Activated CD4-positive, alpha-beta T cell treated with anti-CD3 and anti-CD28 coated beads, Interleukin-2, amount 10 ng/mL, durations not matched to agents 7 days and 5 days (primary cell): ENCODE results near the gene HAUS6. TPM values are rescaled to one million over a fixed set of nuclear protein-coding genes. Genes with fewer than 3 reads are reported as not detected.
"Not testable (repeated sequence)": the region's sequence is repeated elsewhere in the genome, so short reads cannot be mapped to it uniquely, and the experiment has no call there.

Experiments
- CTCF ChIA-PET: fragments of 350-600 bp; sonication (Branson Sonifier 250); formaldehyde crosslinking; loops from one replicate; lab custom pipeline; 2021; ENCODE audit warnings: antibody characterized with exemption; lab: Charles Lee
- POLR2A ChIA-PET: fragments of 350-600 bp; sonication (Branson Sonifier 250); formaldehyde crosslinking; loops from one replicate; lab custom pipeline; 2021; ENCODE audit warnings: antibody characterized with exemption; lab: Charles Lee
- DNase-seq: peaks from one replicate; pipeline ENCODE4 v3.0.0-alpha.2; 2020
- H3K27ac Mint-ChIP-seq: one replicate; pipeline ENCODE4 v1.8.0; 2021; ENCODE audit warnings: mild to moderate bottlenecking, moderate library complexity, mixed read lengths
- H3K27me3 Mint-ChIP-seq: one replicate; pipeline ENCODE4 v1.8.0; 2021; ENCODE audit warnings: mixed read lengths
- H3K36me3 Mint-ChIP-seq: one replicate; pipeline ENCODE4 v1.8.0; 2021; ENCODE audit warnings: low read depth, mixed read lengths
- H3K4me1 Mint-ChIP-seq: one replicate; pipeline ENCODE4 v1.8.0; 2021; ENCODE audit warnings: mixed read lengths
- H3K4me3 Mint-ChIP-seq: one replicate; pipeline ENCODE4 v1.8.0; 2021; ENCODE audit warnings: mild to moderate bottlenecking, moderate library complexity, mixed read lengths
- H3K9me3 Mint-ChIP-seq: one replicate; pipeline ENCODE4 v1.8.0; 2021; ENCODE audit warnings: mixed read lengths
- total RNA-seq, 2 experiments: library from RNA; stranded (reverse); gene quantifications; one replicate each; pipeline ENCODE4 v1.2.3, GENCODE V29; 2021

The HAUS6 gene
- total RNA-seq, 2 experiments from 2014 or later = 25.0 to 26.2 TPM

- H3K4me1 Mint-ChIP-seq, H3K27me3 Mint-ChIP-seq, H3K27ac Mint-ChIP-seq, DNase-seq, POLR2A ChIA-PET, H3K9me3 Mint-ChIP-seq, H3K4me3 Mint-ChIP-seq: not testable (repeated sequence)
- peaks cover 36% of the 10 kb centered on the region for H3K36me3 Mint-ChIP-seq
- CTCF ChIA-PET = interaction anchor here (0.7 to 3.5 kb wide), 9 partner anchors 9 to 102 kb away, joined by 3 to 11 read pairs (median 5); no protein-coding TSS in a partner anchor
Observed at GRCh38 chr9:19113064-19113611, 10.4 kb upstream of the HAUS6 start.

- Mint-ChIP-seq H3K9me3 (no peaks in the 10 kb centered on the region), H3K36me3 (peaks cover 1% of the 10 kb centered on the region), H3K27me3 (no peaks in the 10 kb centered on the region), H3K27ac (no peak overlapping the region), H3K4me3 (no peak overlapping the region), H3K4me1 (peaks cover 2% of the 10 kb centered on the region)
- DNase-seq = no peak
- CTCF ChIA-PET = no interaction called here
- POLR2A ChIA-PET = no interaction called here
Observed at GRCh38 chr9:19108038-19108437, 5.3 kb upstream of the HAUS6 start.

- POLR2A ChIA-PET = interaction anchor here (0.7 kb wide), 1 partner anchor 483 kb away, joined by 14 read pairs; no protein-coding TSS in a partner anchor
Observed at GRCh38 chr9:19104515-19105282, 2.0 kb upstream of the HAUS6 start.

GRCh38 chr9:19102181-19102630 lies 498 bp downstream of the HAUS6 start:
- peak overlapping the region; percentile 94 for H3K4me3 Mint-ChIP-seq
- ChIA-PET POLR2A (no interaction called here), CTCF (interaction anchor here (1.0 kb wide), 1 partner anchor 28 kb away, joined by 4 read pairs; no protein-coding TSS in a partner anchor)
- H3K27me3 Mint-ChIP-seq = no peaks in the 10 kb centered on the region
- peaks cover 18% of the 10 kb centered on the region for H3K36me3 Mint-ChIP-seq
- H3K27ac Mint-ChIP-seq = peak overlapping the region; percentile 96
- H3K9me3 Mint-ChIP-seq = no peaks in the 10 kb centered on the region
- peaks cover 35% of the 10 kb centered on the region for H3K4me1 Mint-ChIP-seq
- DNase-seq = peak; percentile 55

More at GRCh38 chr9:19104515-19105282, 2.0 kb upstream of the HAUS6 start:
- Mint-ChIP-seq H3K27ac (peak overlapping the region; percentile 62), H3K4me3 (no peak overlapping the region), H3K9me3 (no peaks in the 10 kb centered on the region), H3K27me3 (no peaks in the 10 kb centered on the region), H3K36me3 (peaks cover 8% of the 10 kb centered on the region), H3K4me1 (peaks cover 20% of the 10 kb centered on the region)
- DNase-seq = no peak
- CTCF ChIA-PET = interaction anchor here (0.7 to 1.5 kb wide), 5 partner anchors 8 to 71 kb away, joined by 3 to 5 read pairs (median 3); no protein-coding TSS in a partner anchor

GRCh38 chr9:19101203-19101602 lies 1.5 kb downstream of the HAUS6 start:
- Mint-ChIP-seq H3K9me3 (no peaks in the 10 kb centered on the region), H3K36me3 (peaks cover 21% of the 10 kb centered on the region), H3K4me1 (peaks cover 41% of the 10 kb centered on the region), H3K4me3 (peak overlapping the region; percentile 94), H3K27ac (peak overlapping the region; percentile 20), H3K27me3 (no peaks in the 10 kb centered on the region)
- ChIA-PET POLR2A (no interaction called here), CTCF (interaction anchor here (0.8 to 1.2 kb wide), 2 partner anchors 129 to 132 kb away, joined by 3 read pairs; partner anchors contain the start of gene DENND4C)
- no peak for DNase-seq

GRCh38 chr9:19097431-19097830 lies 5.3 kb downstream of the HAUS6 start:
- CTCF ChIA-PET, H3K9me3 Mint-ChIP-seq, H3K4me3 Mint-ChIP-seq, DNase-seq, H3K27me3 Mint-ChIP-seq, POLR2A ChIA-PET: not testable (repeated sequence)
- H3K27ac Mint-ChIP-seq = peak overlapping the region; percentile 15
- peaks cover 39% of the 10 kb centered on the region for H3K4me1 Mint-ChIP-seq
- peaks cover 38% of the 10 kb centered on the region for H3K36me3 Mint-ChIP-seq

- Mint-ChIP-seq H3K4me1 (no peaks in the 10 kb centered on the region), H3K27ac (no peak overlapping the region), H3K9me3 (no peaks in the 10 kb centered on the region), H3K36me3 (peaks cover 32% of the 10 kb centered on the region), H3K4me3 (no peak overlapping the region), H3K27me3 (no peaks in the 10 kb centered on the region)
- no peak for DNase-seq
- CTCF ChIA-PET = interaction anchor here (0.7 to 2.2 kb wide), 4 partner anchors 25 to 1036 kb away, joined by 3 to 6 read pairs (median 4); no protein-coding TSS in a partner anchor
- POLR2A ChIA-PET = no interaction called here
Observed at GRCh38 chr9:19087106-19088000, 15.4 kb downstream of the HAUS6 start.

- no peaks in the 10 kb centered on the region for H3K9me3 Mint-ChIP-seq
- H3K4me1 Mint-ChIP-seq = no peaks in the 10 kb centered on the region
- no peaks in the 10 kb centered on the region for H3K27me3 Mint-ChIP-seq
- CTCF ChIA-PET = interaction anchor here (0.7 to 2.2 kb wide), 8 partner anchors 9 to 380 kb away, joined by 3 to 11 read pairs (median 5); no protein-coding TSS in a partner anchor
- no peak overlapping the region for H3K27ac Mint-ChIP-seq
- H3K36me3 Mint-ChIP-seq = peaks cover 32% of the 10 kb centered on the region
- peak; percentile 15 for DNase-seq
- POLR2A ChIA-PET = no interaction called here
- no peak overlapping the region for H3K4me3 Mint-ChIP-seq
Observed at GRCh38 chr9:19085295-19085694, 17.4 kb downstream of the HAUS6 start.

- Mint-ChIP-seq H3K36me3 (peaks cover 58% of the 10 kb centered on the region), H3K9me3 (no peaks in the 10 kb centered on the region), H3K27ac (no peak overlapping the region), H3K4me3 (no peak overlapping the region), H3K4me1 (peaks cover 6% of the 10 kb centered on the region), H3K27me3 (no peaks in the 10 kb centered on the region)
- ChIA-PET CTCF (interaction anchor here (0.6 to 1.2 kb wide), 2 partner anchors 31 to 32 kb away, joined by 3 read pairs; no protein-coding TSS in a partner anchor), POLR2A (no interaction called here)
- no peak for DNase-seq
Observed at GRCh38 chr9:19074836-19075235, 27.9 kb downstream of the HAUS6 start.

- POLR2A ChIA-PET = interaction anchor here (0.6 kb wide), 1 partner anchor 52 kb away, joined by 5 read pairs; no protein-coding TSS in a partner anchor
- Mint-ChIP-seq H3K27ac (no peak overlapping the region), H3K27me3 (no peaks in the 10 kb centered on the region), H3K4me1 (peaks cover 6% of the 10 kb centered on the region), H3K9me3 (no peaks in the 10 kb centered on the region), H3K36me3 (peaks cover 57% of the 10 kb centered on the region), H3K4me3 (no peak overlapping the region)
- no peak for DNase-seq
- CTCF ChIA-PET = no interaction called here
Observed at GRCh38 chr9:19074229-19074628, 28.5 kb downstream of the HAUS6 start.

- Mint-ChIP-seq H3K36me3 (peaks cover 59% of the 10 kb centered on the region), H3K27ac (no peak overlapping the region), H3K9me3 (no peaks in the 10 kb centered on the region), H3K4me3 (no peak overlapping the region), H3K4me1 (peaks cover 7% of the 10 kb centered on the region), H3K27me3 (no peaks in the 10 kb centered on the region)
- CTCF ChIA-PET = interaction anchor here (0.6 to 1.2 kb wide), 2 partner anchors 119 to 242 kb away, joined by 3 read pairs; no protein-coding TSS in a partner anchor
- POLR2A ChIA-PET = interaction anchor here (0.6 kb wide), 1 partner anchor 23 kb away, joined by 3 read pairs; no protein-coding TSS in a partner anchor
- DNase-seq = no peak
Observed at GRCh38 chr9:19057033-19057432, 45.7 kb downstream of the HAUS6 start.
